ENCODE measurements around the gene EVI5L.
A peak's percentile ranks its signal among the peaks of the same experiment; 100 is the strongest.
"Not testable (repeated sequence)": the region's sequence is repeated elsewhere in the genome, so short reads cannot be mapped to it uniquely, and the experiment has no call there.

Gene EVI5L

GRCh38 chr19:7829561-7830271 is at the start of gene EVI5L:
Gene EVI5L, plus strand, starts transcription at chr19:7830218. Its CDS starts 16,325 bp downstream, at chr19:7846543.
- peak; percentile 99 for DNase-seq (ENCODE audit: low read depth in 2 of 2)

- no peak for DNase-seq (ENCODE audit: low read depth in 2 of 2)
Measured at GRCh38 chr19:7781157-7781556, 48.9 kb upstream of the EVI5L start.

GRCh38 chr19:7783991-7784423 is 46.0 kb upstream of the EVI5L start:
- no peak for DNase-seq (ENCODE audit: low read depth in 2 of 2)

- DNase-seq (ENCODE audit: low read depth in 2 of 2), result no peak
Measured at GRCh38 chr19:7784856-7785255, 45.2 kb upstream of the EVI5L start.

GRCh38 chr19:7787141-7787540 is 42.9 kb upstream of the EVI5L start:
- no peak for DNase-seq (ENCODE audit: low read depth in 2 of 2)

GRCh38 chr19:7787602-7788177 is 42.3 kb upstream of the EVI5L start:
- DNase-seq (ENCODE audit: low read depth in 2 of 2), result no peak

- no peak for DNase-seq (ENCODE audit: low read depth in 2 of 2)
Measured at GRCh38 chr19:7788178-7788932, 41.7 kb upstream of the EVI5L start.

- DNase-seq (ENCODE audit: low read depth in 2 of 2), result no peak
Measured at GRCh38 chr19:7788933-7789323, 41.1 kb upstream of the EVI5L start.

- no peak for DNase-seq (ENCODE audit: low read depth in 2 of 2)
Measured at GRCh38 chr19:7789447-7789846, 40.6 kb upstream of the EVI5L start.

GRCh38 chr19:7790416-7790815 is 39.6 kb upstream of the EVI5L start:
- no peak for DNase-seq (ENCODE audit: low read depth in 2 of 2)

GRCh38 chr19:7792281-7792680 is 37.7 kb upstream of the EVI5L start:
- no peak for DNase-seq (ENCODE audit: low read depth in 2 of 2)

GRCh38 chr19:7792701-7793100 is 37.3 kb upstream of the EVI5L start:
- DNase-seq (ENCODE audit: low read depth in 2 of 2), result not testable (repeated sequence)

- DNase-seq (ENCODE audit: low read depth in 2 of 2), result no peak
Measured at GRCh38 chr19:7793493-7793892, 36.5 kb upstream of the EVI5L start.

GRCh38 chr19:7795555-7796161 is 34.4 kb upstream of the EVI5L start:
- no peak for DNase-seq (ENCODE audit: low read depth in 2 of 2)

GRCh38 chr19:7799640-7800355 is 30.2 kb upstream of the EVI5L start:
- peak; percentile 13 to 45 for DNase-seq (ENCODE audit: low read depth in 2 of 2)

- no peak for DNase-seq (ENCODE audit: low read depth in 2 of 2)
Measured at GRCh38 chr19:7801020-7801570, 28.9 kb upstream of the EVI5L start.

- DNase-seq (ENCODE audit: low read depth in 2 of 2), result no peak
Measured at GRCh38 chr19:7806234-7806633, 23.8 kb upstream of the EVI5L start.

- DNase-seq (ENCODE audit: low read depth in 2 of 2), result no peak
Measured at GRCh38 chr19:7806876-7807275, 23.1 kb upstream of the EVI5L start.

GRCh38 chr19:7808108-7808507 is 21.9 kb upstream of the EVI5L start:
- DNase-seq (ENCODE audit: low read depth in 2 of 2), result no peak

GRCh38 chr19:7811989-7812388 is 18.0 kb upstream of the EVI5L start:
- DNase-seq (ENCODE audit: low read depth in 2 of 2), result no peak

- DNase-seq (ENCODE audit: low read depth in 2 of 2), result no peak
Measured at GRCh38 chr19:7815325-7815724, 14.7 kb upstream of the EVI5L start.
